Esophagus squamous epithelium (tissue), 5 donors: ENCODE results near the gene ESPNL. TPM values are rescaled to one million over a fixed set of nuclear protein-coding genes. Genes with fewer than 3 reads are reported as not detected.

ENCODE experiments used
- DNase-seq: peaks from one replicate; lab custom pipeline; 2025; lab: John Stamatoyannopoulos, UW
- H3K27ac ChIP-seq, 4 donors: fragments of 200-600 bp; sonication (generic); one replicate each; pipeline ENCODE4 v1.5.1; 2016 to 2019; ENCODE audit warnings: mild to moderate bottlenecking in 1 of 4
- H3K27me3 ChIP-seq, 4 donors: fragments of 200-600 bp; sonication (generic); 1 replicate in 3 of 4; 2 replicates in 1 of 4; pipeline versions ENCODE4 v1.5.1 to v1.6.0; 2017 to 2021; ENCODE audit warnings: antibody characterized with exemption in 1 of 4
- H3K36me3 ChIP-seq, 3 donors: fragments of 200-600 bp; sonication (generic); one replicate each; pipeline ENCODE4 v1.5.1; 2016 to 2019
- H3K4me1 ChIP-seq, 3 donors: fragments of 200-600 bp; sonication (generic); one replicate each; pipeline ENCODE4 v1.5.1; 2017 to 2019
- H3K4me3 ChIP-seq, 4 donors: fragments of 200-600 bp; sonication (generic); 1 replicate in 3 of 4; 2 replicates in 1 of 4; pipeline ENCODE4 v1.5.1; 2016 to 2019; ENCODE audit warnings: mild to moderate bottlenecking in 2 of 4, moderate library complexity in 1 of 4
- H3K9me3 ChIP-seq, 3 donors: fragments of 200-600 bp; sonication (generic); one replicate each; pipeline ENCODE4 v1.5.1; 2016 to 2019
- POLR2A ChIP-seq, 4 donors: fragments of 450-650 bp; IDR thresholded peaks; one replicate each; pipeline ENCODE4 v1.6.1; 2017; ENCODE audit warnings: antibody characterized with exemption in 4 of 4, mild to moderate bottlenecking in 4 of 4, moderate library complexity in 3 of 4
- WGBS, 2 donors: methylation state at CpG; one replicate each; pipeline ENCODE4 v1.1.5; 2018; 5-methylcytosine and 5-hydroxymethylcytosine counted together
- intact Hi-C: fragments of 100-400 bp; cut with DNase I; formaldehyde crosslinking; loops from one replicate; pipeline ENCODE4 v1.15.0; 2022
- total RNA-seq, 4 donors: library from RNA; depleted of rRNA; stranded (reverse); fragments of >200 nt; gene quantifications; one replicate each; pipeline ENCODE4 v1.1.0, GENCODE V29; 2016
- TF ChIP-seq, protein P1 (sequence below), 6 experiments: fragments of 450-650 bp in 4 of 6; fragments of 200-600 bp in 2 of 6; sonication (generic) in 2 of 6; IDR thresholded peaks; one replicate each; pipeline ENCODE4 v1.5.1; 2016 to 2019; ENCODE audit warnings: antibody characterized with exemption in 6 of 6, mild to moderate bottlenecking in 4 of 6, moderate library complexity in 4 of 6
- donor health status: DM: yes; HTN: yes; CAD: no.

ESPNL gene
- total RNA-seq, 4 donors from 2014 or later = 0.04 to 1.3 (median 0.88) TPM; not detected in 1

DNA sequence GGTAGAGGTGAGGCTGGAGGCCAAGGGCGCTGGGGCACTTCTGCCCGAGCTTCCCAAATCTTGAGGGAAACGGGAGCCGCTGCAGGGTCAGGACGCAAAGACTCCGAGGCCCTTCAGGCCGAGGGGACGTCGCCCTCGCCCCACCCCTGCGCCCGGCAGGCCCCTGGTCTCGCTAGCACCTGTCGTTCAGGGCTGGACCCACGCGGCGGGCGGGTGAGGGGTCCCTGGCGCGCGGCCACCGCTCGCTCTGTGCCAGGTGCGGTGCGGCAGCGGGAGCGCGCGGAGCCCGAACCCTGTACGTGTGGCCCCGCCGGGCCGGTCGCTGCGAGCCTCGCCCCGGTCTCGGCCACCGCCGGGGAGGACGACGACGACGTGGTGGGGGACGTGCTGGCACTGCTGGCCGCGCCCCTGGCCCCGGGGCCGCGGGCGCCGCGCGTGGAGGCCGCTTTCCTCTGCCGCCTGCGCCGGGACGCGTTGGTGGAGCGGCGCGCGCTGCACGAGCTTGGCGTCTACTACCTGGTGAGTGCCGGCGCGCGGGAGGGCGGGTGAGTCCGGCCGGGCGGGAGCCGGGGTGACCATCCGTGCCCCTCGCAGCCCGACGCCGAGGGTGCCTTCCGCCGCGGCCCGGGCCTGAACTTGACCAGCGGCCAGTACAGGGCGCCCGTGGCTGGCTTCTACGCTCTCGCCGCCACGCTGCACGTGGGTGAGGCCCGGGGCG lies 63.5 kb downstream of the ESPNL start:
- Histone ChIP-seq H3K4me3 (peak overlapping the region in 3 of 4 donors; percentile 9 to 55 (median 33)), H3K36me3 (peaks cover 0 to 24% (median 6%) of the 10 kb centered on the region in 3 donors), H3K27ac (no peak overlapping the region), H3K4me1 (peaks cover 0 to 28% (median 18%) of the 10 kb centered on the region in 3 donors), H3K9me3 (no peaks in the 10 kb centered on the region), H3K27me3 (peaks cover 0 to 63% (median 7%) of the 10 kb centered on the region in 4 donors)
- WGBS, 2 donors = 0% methylated on average over 2 of the region's 95 CpGs; no CpG with 5 or more reads in 1 of the 2 donors
- intact Hi-C loops = no loop called here
- no peak for TF ChIP-seq POLR2A (IDR thresholded peaks at IDR 0.05)
- TF ChIP-seq, protein P1, sequence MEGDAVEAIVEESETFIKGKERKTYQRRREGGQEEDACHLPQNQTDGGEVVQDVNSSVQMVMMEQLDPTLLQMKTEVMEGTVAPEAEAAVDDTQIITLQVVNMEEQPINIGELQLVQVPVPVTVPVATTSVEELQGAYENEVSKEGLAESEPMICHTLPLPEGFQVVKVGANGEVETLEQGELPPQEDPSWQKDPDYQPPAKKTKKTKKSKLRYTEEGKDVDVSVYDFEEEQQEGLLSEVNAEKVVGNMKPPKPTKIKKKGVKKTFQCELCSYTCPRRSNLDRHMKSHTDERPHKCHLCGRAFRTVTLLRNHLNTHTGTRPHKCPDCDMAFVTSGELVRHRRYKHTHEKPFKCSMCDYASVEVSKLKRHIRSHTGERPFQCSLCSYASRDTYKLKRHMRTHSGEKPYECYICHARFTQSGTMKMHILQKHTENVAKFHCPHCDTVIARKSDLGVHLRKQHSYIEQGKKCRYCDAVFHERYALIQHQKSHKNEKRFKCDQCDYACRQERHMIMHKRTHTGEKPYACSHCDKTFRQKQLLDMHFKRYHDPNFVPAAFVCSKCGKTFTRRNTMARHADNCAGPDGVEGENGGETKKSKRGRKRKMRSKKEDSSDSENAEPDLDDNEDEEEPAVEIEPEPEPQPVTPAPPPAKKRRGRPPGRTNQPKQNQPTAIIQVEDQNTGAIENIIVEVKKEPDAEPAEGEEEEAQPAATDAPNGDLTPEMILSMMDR (IDR thresholded peaks at IDR 0.05) = no peak
- no peak for DNase-seq

DNA sequence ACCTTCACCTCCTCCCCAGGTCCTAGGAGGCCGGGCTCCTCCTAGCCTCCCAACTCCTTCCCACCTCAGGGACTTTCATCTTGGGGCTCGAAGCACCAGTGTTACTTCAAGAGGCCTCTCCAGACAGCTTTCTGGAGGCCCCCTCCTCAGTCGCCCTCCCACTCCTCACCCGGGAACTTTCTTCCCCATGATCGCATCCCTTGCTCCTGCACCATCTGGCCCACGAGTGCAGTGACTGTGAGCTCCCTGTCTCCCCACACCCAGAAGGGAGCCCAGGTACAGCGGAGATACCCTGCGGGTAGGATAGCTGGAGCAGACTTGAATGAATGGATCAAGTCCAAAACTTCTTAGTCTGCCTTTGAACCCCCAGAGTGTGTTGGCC lies 64.8 kb downstream of the ESPNL start:
- DNase-seq = no peak
- Histone ChIP-seq H3K27me3 (peaks cover 0 to 51% (median 7%) of the 10 kb centered on the region in 4 donors), H3K4me1 (peaks cover 9 to 30% (median 16%) of the 10 kb centered on the region in 3 donors), H3K9me3 (no peaks in the 10 kb centered on the region), H3K4me3 (no peak overlapping the region), H3K36me3 (peaks cover 0 to 36% (median 11%) of the 10 kb centered on the region in 3 donors), H3K27ac (no peak overlapping the region)
- TF ChIP-seq, protein P1 (IDR thresholded peaks at IDR 0.05) = no peak
- no peak for TF ChIP-seq POLR2A (IDR thresholded peaks at IDR 0.05)
- WGBS, 2 donors = 89% methylated on average over 8 of the region's 8 CpGs
- intact Hi-C loops = no loop called here

DNA sequence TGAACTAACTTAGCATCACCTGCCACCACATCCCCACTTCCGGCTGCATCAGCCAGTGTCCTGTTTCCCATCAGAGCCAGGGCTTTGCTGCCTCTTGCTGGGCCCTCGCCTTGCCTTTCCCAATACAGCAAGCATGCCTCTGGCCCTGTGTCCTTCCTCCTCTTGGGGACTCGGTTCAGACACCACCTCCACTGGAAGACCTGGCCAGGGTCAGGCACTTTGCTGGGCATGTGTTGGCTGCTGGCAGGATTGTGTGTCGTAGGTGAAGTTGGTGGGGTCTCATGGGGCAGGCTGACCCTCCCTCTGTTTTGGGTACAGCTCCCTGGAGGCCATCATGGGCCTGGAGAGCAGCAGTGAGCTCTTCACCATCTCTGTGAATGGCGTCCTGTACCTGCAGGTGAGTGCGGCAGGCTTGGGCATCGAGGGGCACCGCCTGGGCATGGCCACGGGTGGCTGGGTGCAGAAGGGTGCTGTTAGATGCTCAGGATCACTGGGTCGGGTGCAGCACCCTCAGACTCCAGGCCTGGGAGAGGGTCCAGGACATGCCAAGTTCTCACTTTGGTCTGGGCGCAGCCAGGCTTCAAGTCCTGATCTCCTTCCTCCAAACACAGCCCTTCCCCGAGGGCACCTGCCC lies 65.3 kb downstream of the ESPNL start:
- Histone ChIP-seq H3K4me1 (peaks cover 14 to 33% (median 21%) of the 10 kb centered on the region in 3 donors), H3K4me3 (no peak overlapping the region), H3K9me3 (no peaks in the 10 kb centered on the region), H3K36me3 (peaks cover 0 to 41% (median 15%) of the 10 kb centered on the region in 3 donors), H3K27ac (no peak overlapping the region), H3K27me3 (peaks cover 0 to 46% (median 7%) of the 10 kb centered on the region in 4 donors)
- no peak for DNase-seq
- intact Hi-C loops = no loop called here
- no peak for TF ChIP-seq POLR2A (IDR thresholded peaks at IDR 0.05)
- TF ChIP-seq, protein P1 (IDR thresholded peaks at IDR 0.05) = no peak
- 77 to 96% methylated on average over 2 to 4 of the region's 12 CpGs for WGBS, 2 donors

DNA sequence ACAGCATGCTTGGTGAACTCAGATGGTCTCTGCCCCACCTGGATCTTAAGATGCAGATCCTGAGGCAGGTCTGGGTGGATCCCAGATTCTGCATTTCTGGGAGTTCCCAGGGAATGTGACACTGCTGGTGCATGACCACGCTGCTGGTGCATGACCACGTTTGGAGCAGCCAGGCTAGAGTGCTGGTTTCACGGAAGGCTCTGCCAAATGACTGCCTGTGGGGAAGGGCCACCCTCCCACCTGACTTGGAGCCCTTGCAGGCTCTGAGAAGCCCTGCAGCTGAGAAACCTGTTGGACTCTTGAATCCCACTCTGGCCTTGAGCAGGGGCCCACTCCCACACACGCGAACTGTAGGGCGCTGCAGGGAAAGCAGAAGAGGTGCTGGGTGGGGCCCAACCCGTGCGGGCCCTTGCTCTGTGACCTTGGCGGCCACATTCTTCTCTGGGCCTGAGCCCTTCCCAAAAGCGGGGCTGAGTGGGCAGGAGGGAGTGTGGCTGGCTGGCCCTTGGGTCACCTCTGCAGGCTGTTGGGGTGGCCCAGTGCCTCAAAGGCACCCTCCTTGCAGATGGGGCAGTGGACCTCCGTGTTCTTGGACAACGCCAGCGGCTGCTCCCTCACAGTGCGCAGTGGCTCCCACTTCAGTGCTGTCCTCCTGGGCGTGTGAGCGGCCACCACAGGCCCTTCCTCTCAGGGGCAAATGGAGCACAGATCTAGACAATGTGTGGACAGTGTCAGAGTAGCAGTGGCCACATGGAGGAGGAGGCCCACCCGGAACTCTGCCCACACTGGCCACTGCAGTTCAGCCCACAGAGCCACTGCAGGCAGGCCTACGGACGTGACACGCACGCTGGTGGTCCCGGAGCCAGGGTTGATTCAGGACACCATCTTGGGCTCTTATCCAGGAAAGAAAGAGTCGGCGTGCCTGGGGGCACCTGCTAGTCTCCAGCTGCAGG lies 66.5 kb downstream of the ESPNL start:
- no peak for DNase-seq
- intact Hi-C loops = no loop called here
- 75 to 86% methylated on average over 11 to 19 of the region's 24 CpGs for WGBS, 2 donors
- peaks cover 0 to 35% (median 7%) of the 10 kb centered on the region in 4 donors for H3K27me3 ChIP-seq
- no peak overlapping the region for H3K27ac ChIP-seq
- H3K4me3 ChIP-seq = no peak overlapping the region
- TF ChIP-seq POLR2A (IDR thresholded peaks at IDR 0.05) = no peak
- TF ChIP-seq, protein P1 (IDR thresholded peaks at IDR 0.05) = no peak
- H3K4me1 ChIP-seq = peaks cover 18 to 40% (median 24%) of the 10 kb centered on the region in 3 donors
- peaks cover 0 to 54% (median 15%) of the 10 kb centered on the region in 3 donors for H3K36me3 ChIP-seq
- no peaks in the 10 kb centered on the region for H3K9me3 ChIP-seq
